Keratinocyte (primary cell): ENCODE measurements around the gene ERI2.

Experiments
- EZH2 ChIP-seq: IDR thresholded peaks from one replicate; pipeline ENCODE4 v1.6.1; 2012; ENCODE audit warnings: inconsistent platforms, mild to moderate bottlenecking, low read length, moderate library complexity
- TF ChIP-seq, protein P1 (sequence below), 3 experiments: IDR thresholded peaks in 1 of 3; conservative IDR thresholded peaks in 1 of 3; optimal IDR thresholded peaks in 1 of 3; 2 replicates in 2 of 3; 3 replicates in 1 of 3; pipeline versions ENCODE3 to v1.5.1; 2011; ENCODE audit warnings: low read length in 3 of 3, mild to moderate bottlenecking in 3 of 3, moderate library complexity in 2 of 3, control low read depth in 1 of 3, inconsistent platforms in 1 of 3; ENCODE audit not compliant: insufficient read depth in 2 of 3; ENCODE audit errors: extremely low read depth in 1 of 3

DNA sequence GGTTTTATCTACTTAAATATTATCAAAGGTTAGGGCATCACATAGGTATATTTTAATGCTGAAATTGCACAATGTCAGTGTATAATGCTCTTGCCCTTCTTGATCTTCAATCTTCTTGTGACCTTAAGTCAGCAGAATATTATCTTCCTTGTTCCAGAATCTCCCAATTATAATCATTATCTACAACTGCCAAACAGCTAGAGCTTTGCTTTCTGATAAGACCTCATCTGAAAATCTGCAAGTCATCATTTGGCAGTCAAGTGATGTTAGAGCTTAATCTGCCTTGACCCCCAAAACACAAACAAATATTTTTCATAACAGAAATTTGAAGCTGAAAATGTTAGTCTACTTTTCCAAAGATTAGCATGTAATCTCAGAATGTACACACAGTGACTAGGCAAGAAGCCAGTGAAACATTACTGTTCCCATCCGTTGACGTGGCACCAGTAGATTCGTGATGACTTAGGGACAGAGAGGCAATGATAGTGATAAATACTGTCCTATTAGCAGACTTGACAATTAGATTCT is 19.8 kb upstream of the ERI2 start:
- TF ChIP-seq, protein P1, sequence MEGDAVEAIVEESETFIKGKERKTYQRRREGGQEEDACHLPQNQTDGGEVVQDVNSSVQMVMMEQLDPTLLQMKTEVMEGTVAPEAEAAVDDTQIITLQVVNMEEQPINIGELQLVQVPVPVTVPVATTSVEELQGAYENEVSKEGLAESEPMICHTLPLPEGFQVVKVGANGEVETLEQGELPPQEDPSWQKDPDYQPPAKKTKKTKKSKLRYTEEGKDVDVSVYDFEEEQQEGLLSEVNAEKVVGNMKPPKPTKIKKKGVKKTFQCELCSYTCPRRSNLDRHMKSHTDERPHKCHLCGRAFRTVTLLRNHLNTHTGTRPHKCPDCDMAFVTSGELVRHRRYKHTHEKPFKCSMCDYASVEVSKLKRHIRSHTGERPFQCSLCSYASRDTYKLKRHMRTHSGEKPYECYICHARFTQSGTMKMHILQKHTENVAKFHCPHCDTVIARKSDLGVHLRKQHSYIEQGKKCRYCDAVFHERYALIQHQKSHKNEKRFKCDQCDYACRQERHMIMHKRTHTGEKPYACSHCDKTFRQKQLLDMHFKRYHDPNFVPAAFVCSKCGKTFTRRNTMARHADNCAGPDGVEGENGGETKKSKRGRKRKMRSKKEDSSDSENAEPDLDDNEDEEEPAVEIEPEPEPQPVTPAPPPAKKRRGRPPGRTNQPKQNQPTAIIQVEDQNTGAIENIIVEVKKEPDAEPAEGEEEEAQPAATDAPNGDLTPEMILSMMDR (optimal IDR thresholded peaks at IDR 0.05 in 1 of 3, IDR thresholded peaks at IDR 0.05 in 1 of 3, conservative IDR thresholded peaks at IDR 0.05 in 1 of 3; ENCODE audit: extremely low read depth in 1 of 3, insufficient read depth in 2 of 3, low read length in 3 of 3), result no peak
- TF ChIP-seq EZH2, result no peak
